GM18520 (cell line): ENCODE measurements around the gene RAPGEF4.
"Not testable (repeated sequence)": the region's sequence is repeated elsewhere in the genome, so short reads cannot be mapped to it uniquely, and the experiment has no call there.

Experiments used
- ATAC-seq: cut with Tn5 transposase; IDR thresholded peaks from one replicate; pipeline ENCODE4 v1.9.1; 2021; ENCODE audit not compliant: unreplicated experiment

The RAPGEF4 gene

GRCh38 chr2:173087793-173088496 lies 352.3 kb downstream of the RAPGEF4 start:
- no peak for ATAC-seq

- no peak for ATAC-seq
Observed at GRCh38 chr2:173090276-173090877, 354.7 kb downstream of the RAPGEF4 start.

GRCh38 chr2:173090973-173091660 lies 355.5 kb downstream of the RAPGEF4 start:
- no peak for ATAC-seq

GRCh38 chr2:173091910-173092309 lies 356.3 kb downstream of the RAPGEF4 start:
- ATAC-seq, result no peak

GRCh38 chr2:173092844-173093402 lies 357.3 kb downstream of the RAPGEF4 start:
- ATAC-seq, result no peak

GRCh38 chr2:173093617-173094016 lies 358.0 kb downstream of the RAPGEF4 start:
- ATAC-seq, result not testable (repeated sequence)

GRCh38 chr2:173094731-173095130 lies 359.1 kb downstream of the RAPGEF4 start:
- no peak for ATAC-seq

- ATAC-seq, result no peak
Observed at GRCh38 chr2:173095356-173095755, 359.7 kb downstream of the RAPGEF4 start.

GRCh38 chr2:173099271-173099670 lies 363.6 kb downstream of the RAPGEF4 start:
- ATAC-seq, result no peak

- ATAC-seq, result no peak
Observed at GRCh38 chr2:173099804-173100203, 364.2 kb downstream of the RAPGEF4 start.

- ATAC-seq, result peak; percentile 69
Observed at GRCh38 chr2:173101687-173102086, 366.0 kb downstream of the RAPGEF4 start.
